Mesothelial cell of epicardium (in vitro differentiated cells): ENCODE measurements around the gene CDT1. TPM values are rescaled to one million over a fixed set of nuclear protein-coding genes. Genes with fewer than 3 reads are reported as not detected.
"Not testable (repeated sequence)": the region's sequence is repeated elsewhere in the genome, so short reads cannot be mapped to it uniquely, and the experiment has no call there.

Experiments
- DNase-seq, 2 experiments: peaks; one replicate each; pipeline ENCODE4 v3.0.0; 2021; ENCODE audit warnings: low spot score in 2 of 2; ENCODE audit not compliant: unreplicated experiment in 2 of 2
- H3K27ac Mint-ChIP-seq: 2 replicates; pipeline ENCODE4 v1.8.0; 2021; ENCODE audit warnings: mixed read lengths
- H3K27me3 Mint-ChIP-seq: 2 replicates; pipeline ENCODE4 v1.8.0; 2021; ENCODE audit warnings: low read depth, mixed read lengths
- H3K36me3 Mint-ChIP-seq: 2 replicates; pipeline ENCODE4 v1.8.0; 2021; ENCODE audit warnings: mixed read lengths
- H3K4me1 Mint-ChIP-seq: 2 replicates; pipeline ENCODE4 v1.8.0; 2021; ENCODE audit warnings: mixed read lengths
- H3K4me3 Mint-ChIP-seq: 2 replicates; pipeline ENCODE4 v1.8.0; 2021; ENCODE audit warnings: mild to moderate bottlenecking, moderate library complexity, mixed read lengths
- H3K9me3 Mint-ChIP-seq: 2 replicates; pipeline ENCODE4 v1.8.0; 2021; ENCODE audit warnings: mixed read lengths
- total RNA-seq: library from RNA; stranded (reverse); gene quantifications from 3 replicates; pipeline ENCODE4 v1.2.1, GENCODE V29; 2021
- TF ChIP-seq, protein P1 (sequence below): fragments of 200-600 bp; sonication (generic); IDR thresholded peaks from one replicate; pipeline ENCODE4 v1.5.0; 2021; ENCODE audit warnings: antibody characterized with exemption; ENCODE audit not compliant: unreplicated experiment

CDT1 gene
- total RNA-seq, 1 donor from 2014 or later: 15.9 TPM

DNA sequence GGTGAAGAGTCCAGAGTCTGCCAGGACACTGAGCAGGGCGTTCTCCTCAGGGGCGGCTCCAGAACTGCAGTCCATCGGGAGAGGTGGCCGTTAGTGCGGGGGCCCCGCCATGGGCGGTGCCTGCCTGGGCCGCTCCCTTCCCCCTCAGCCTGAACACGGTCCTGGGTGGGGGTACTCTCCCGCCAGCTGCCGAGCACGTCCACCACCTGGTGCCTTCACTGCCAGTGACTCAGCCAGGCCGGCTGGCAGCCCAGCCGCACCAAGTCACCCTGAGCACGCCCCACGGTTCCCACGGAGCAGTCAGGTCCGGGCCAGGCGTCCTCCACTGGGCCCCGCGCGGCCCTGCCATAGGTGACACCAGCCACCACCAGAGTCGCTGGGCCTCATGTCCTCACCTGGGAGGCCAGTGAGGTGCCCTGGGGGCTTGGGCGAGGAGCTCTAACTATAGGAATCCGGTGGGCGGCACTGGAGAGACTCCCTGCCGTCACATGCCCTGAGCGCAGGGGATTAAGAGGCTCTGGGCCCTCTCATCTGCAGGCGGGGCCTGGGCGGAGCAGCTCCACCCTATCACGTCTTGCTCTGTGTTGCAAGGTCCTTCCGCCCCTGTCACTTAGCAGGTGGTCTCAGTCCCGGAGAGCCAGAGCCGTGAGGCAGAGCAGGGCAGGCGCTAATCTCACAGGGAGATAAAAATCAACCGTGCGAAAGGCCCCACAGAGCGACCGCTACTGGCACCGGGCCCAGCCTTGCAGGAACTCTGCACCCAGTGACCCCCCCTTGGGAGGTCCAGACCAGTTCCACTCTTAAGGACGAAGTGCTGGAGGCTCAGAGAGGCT is 32.9 kb upstream of the CDT1 start:
- H3K4me3 Mint-ChIP-seq: peak overlapping the region; percentile 54
- DNase-seq: peak in 1 of 2 experiments; percentile 78
- H3K27me3 Mint-ChIP-seq: no peaks in the 10 kb centered on the region
- TF ChIP-seq, protein P1, sequence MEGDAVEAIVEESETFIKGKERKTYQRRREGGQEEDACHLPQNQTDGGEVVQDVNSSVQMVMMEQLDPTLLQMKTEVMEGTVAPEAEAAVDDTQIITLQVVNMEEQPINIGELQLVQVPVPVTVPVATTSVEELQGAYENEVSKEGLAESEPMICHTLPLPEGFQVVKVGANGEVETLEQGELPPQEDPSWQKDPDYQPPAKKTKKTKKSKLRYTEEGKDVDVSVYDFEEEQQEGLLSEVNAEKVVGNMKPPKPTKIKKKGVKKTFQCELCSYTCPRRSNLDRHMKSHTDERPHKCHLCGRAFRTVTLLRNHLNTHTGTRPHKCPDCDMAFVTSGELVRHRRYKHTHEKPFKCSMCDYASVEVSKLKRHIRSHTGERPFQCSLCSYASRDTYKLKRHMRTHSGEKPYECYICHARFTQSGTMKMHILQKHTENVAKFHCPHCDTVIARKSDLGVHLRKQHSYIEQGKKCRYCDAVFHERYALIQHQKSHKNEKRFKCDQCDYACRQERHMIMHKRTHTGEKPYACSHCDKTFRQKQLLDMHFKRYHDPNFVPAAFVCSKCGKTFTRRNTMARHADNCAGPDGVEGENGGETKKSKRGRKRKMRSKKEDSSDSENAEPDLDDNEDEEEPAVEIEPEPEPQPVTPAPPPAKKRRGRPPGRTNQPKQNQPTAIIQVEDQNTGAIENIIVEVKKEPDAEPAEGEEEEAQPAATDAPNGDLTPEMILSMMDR: no peak
- no peaks in the 10 kb centered on the region for H3K9me3 Mint-ChIP-seq
- H3K4me1 Mint-ChIP-seq: peaks cover 67% of the 10 kb centered on the region
- peak overlapping the region; percentile 79 for H3K27ac Mint-ChIP-seq
- no peaks in the 10 kb centered on the region for H3K36me3 Mint-ChIP-seq

DNA sequence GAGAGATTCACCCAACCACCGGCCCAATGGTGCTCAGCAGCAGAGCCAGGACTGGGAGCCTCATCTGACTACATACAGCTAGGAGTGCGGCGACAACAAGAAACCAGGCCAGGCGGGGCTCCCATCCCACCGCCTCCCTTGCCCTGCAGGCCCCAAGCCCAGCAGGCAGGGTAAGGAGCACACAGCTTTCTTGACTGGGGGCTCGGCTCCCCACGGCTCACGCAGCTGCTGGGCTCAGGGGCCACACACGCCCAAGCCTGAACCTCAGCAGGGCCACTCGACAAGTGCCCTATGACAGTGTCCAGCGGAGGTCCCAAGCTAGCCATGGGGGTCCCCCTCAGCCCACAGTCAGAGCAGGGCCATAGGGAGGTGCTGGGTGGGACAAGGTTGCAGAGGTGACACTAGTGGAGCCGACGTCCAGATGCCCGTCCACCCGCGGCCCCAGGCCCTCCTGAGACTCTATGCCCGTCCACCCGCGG is 32.3 kb upstream of the CDT1 start:
- no peak for DNase-seq
- Mint-ChIP-seq H3K4me3 (peak overlapping the region; percentile 54), H3K4me1 (peaks cover 62% of the 10 kb centered on the region), H3K9me3 (no peaks in the 10 kb centered on the region), H3K27ac (peak overlapping the region; percentile 79), H3K36me3 (no peaks in the 10 kb centered on the region), H3K27me3 (no peaks in the 10 kb centered on the region)
- TF ChIP-seq, protein P1: no peak

DNA sequence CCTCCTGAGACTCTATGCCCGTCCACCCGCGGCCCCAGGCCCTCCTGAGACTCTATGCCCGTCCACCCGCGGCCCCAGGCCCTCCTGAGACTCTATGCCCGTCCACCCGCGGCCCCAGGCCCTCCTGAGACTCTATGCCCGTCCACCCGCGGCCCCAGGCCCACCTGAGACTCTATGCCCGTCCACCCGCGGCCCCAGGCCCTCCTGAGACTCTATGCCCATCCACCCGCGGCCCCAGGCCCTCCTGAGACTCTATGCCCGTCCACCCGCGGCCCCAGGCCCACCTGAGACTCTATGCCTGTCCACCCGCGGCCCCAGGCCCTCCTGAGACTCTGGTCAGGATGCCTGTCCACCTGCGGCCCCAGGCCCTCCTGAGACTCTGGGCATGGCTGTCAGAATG is 31.8 kb upstream of the CDT1 start:
- H3K27me3 Mint-ChIP-seq, H3K4me3 Mint-ChIP-seq, H3K9me3 Mint-ChIP-seq, H3K27ac Mint-ChIP-seq, DNase-seq, H3K36me3 Mint-ChIP-seq: not testable (repeated sequence)
- H3K4me1 Mint-ChIP-seq: peaks cover 60% of the 10 kb centered on the region

DNA sequence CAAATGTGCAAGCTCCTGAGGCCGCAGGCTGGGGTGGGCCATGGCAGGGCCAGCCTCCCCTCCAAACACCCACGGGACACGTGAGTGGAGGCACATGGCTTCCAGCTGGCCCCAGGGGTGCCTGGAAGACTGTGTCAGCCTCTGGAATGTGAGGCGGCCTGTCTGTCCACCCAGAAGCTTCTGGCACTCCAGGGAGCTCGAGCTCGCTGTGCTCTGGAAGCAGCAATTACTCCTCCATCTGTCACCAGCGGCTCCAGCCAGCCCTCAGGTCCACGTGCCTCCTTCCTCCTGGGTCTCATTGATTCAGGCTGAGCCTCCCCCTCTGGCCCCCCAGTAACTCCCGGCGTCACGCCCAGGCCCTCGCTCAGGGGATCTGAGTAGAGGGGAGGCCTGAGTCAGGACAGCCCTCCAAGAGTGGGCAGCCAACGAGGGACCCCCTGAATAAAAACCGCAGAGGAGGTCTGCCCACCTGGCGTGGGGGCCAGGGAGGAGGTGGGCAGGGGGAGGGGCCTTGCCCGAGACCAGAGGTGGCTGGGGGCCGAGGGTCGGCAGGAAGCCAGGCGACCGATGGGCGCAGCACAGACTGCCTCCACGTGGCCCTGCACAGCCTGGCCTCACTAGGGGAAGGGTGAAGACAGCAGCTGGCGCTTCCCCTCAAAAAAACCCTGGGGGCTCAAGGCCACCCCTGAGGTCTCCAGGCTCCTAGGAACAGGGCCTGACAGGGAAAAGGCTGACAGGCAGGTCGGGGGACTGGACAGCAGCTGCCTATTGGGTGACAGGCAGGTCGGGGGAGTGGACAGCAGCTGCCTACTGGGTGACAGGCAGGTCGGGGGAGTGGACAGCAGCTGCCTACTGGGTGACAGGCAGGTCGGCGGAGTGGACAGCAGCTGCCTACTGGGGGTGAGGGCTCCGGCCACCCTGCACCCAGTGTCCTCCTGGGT is 30.4 kb upstream of the CDT1 start:
- TF ChIP-seq, protein P1: no peak
- H3K4me1 Mint-ChIP-seq: peaks cover 48% of the 10 kb centered on the region
- peak in 1 of 2 experiments; percentile 70 for DNase-seq
- no peaks in the 10 kb centered on the region for H3K9me3 Mint-ChIP-seq
- H3K36me3 Mint-ChIP-seq: no peaks in the 10 kb centered on the region
- peak overlapping the region; percentile 95 for H3K27ac Mint-ChIP-seq
- peak overlapping the region; percentile 50 for H3K4me3 Mint-ChIP-seq
- no peaks in the 10 kb centered on the region for H3K27me3 Mint-ChIP-seq

DNA sequence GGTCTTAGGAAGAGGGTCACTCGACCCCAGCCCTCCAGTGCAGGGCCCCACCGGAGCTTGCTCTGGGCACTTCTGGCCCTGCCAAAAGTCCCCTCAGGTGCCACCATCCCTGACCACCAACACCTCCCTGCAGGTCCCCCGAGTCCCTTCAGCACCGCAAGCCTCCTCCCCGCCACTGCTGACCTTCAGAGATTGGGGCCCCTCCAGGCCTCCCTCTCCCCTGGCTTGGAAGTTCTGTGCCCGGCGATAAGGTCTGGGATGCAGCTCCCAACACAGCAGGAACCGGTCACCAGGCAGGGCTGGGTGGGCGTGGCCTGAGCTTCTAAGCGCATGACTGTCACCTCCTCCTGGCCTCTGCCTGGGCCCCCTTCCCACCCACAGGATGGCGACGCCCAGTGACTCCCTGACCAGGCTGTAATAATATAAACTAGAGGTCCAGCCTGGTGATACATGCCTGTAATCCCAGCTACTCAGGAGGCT is 29.7 kb upstream of the CDT1 start:
- no peak for DNase-seq
- TF ChIP-seq, protein P1: no peak
- peak overlapping the region; percentile 22 for H3K4me3 Mint-ChIP-seq
- H3K36me3 Mint-ChIP-seq: no peaks in the 10 kb centered on the region
- H3K4me1 Mint-ChIP-seq: peaks cover 50% of the 10 kb centered on the region
- no peaks in the 10 kb centered on the region for H3K9me3 Mint-ChIP-seq
- H3K27ac Mint-ChIP-seq: no peak overlapping the region
- no peaks in the 10 kb centered on the region for H3K27me3 Mint-ChIP-seq
